ENCODE data around the gene SLC7A14. TPM values are rescaled to one million over a fixed set of nuclear protein-coding genes. Genes with fewer than 3 reads are reported as not detected.

Gene SLC7A14
- total and polyA plus RNA-seq, 2 of the 13 experiments (the other 11 are each of a cell fraction or from before 2014, with no cell fraction given): not detected

GRCh38 chr3:170523248-170523647 lies 62.6 kb downstream of the SLC7A14 start (continued):
- TF ChIP-seq ZBTB37 (CRISPR knock-in tag; IDR thresholded peaks at IDR 0.05) (no peak), NONO (IDR thresholded peaks at IDR 0.05) (no peak), NONO (CRISPR knock-in tag; conservative IDR thresholded peaks at IDR 0.05) (no peak), RXRB (CRISPR knock-in tag; IDR thresholded peaks at IDR 0.05; ENCODE audit: borderline replicate concordance) (no peak), ZFP36 (IDR thresholded peaks at IDR 0.05; ENCODE audit: borderline replicate concordance, low read depth, low read length, partially characterized antibody) (no peak)
- TF ChIP-seq, protein P1, sequence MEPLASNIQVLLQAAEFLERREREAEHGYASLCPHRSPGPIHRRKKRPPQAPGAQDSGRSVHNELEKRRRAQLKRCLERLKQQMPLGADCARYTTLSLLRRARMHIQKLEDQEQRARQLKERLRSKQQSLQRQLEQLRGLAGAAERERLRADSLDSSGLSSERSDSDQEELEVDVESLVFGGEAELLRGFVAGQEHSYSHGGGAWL (CRISPR knock-in tag; IDR thresholded peaks at IDR 0.05): no peak
- TF ChIP-seq, protein P2, sequence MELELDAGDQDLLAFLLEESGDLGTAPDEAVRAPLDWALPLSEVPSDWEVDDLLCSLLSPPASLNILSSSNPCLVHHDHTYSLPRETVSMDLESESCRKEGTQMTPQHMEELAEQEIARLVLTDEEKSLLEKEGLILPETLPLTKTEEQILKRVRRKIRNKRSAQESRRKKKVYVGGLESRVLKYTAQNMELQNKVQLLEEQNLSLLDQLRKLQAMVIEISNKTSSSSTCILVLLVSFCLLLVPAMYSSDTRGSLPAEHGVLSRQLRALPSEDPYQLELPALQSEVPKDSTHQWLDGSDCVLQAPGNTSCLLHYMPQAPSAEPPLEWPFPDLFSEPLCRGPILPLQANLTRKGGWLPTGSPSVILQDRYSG (CRISPR knock-in tag; IDR thresholded peaks at IDR 0.05): no peak

GRCh38 chr3:170522201-170522600 lies 63.7 kb downstream of the SLC7A14 start:
- in situ Hi-C loops (cut with HindIII; ENCODE audit: extremely low pct_ligation_motif_present, low pct_unique_long_range_greater_than_20kb) (no loop called here), intact Hi-C loops (cut with micrococcal nuclease; ENCODE audit: unreplicated experiment) (no loop called here)
- Histone ChIP-seq H3K9ac (ENCODE audit: insufficient read depth, low read depth, low read length) (no peak overlapping the region), H3K27ac (ENCODE audit: extremely low read length, insufficient read depth, low read length) (no peak overlapping the region), H4K20me1 (ENCODE audit: insufficient read depth, low read length) (no peaks in the 10 kb centered on the region), H3K4me1 (ENCODE audit: insufficient read depth, low read length) (no peaks in the 10 kb centered on the region), H3K27me3 (ENCODE audit: control insufficient read depth in 1 of 2, insufficient read depth in 2 of 2, low read length in 2 of 2) (peaks cover 1 to 5% of the 10 kb centered on the region in 2 experiments; a peak in 2 of 5 replicates), H3K4me3 (replicated peaks in 1 of 3; ENCODE audit: insufficient read depth in 1 of 3, low read depth in 2 of 3, low read length in 3 of 3) (no peak overlapping the region), H3K79me2 (ENCODE audit: insufficient read depth, low read length) (no peaks in the 10 kb centered on the region), H3K4me2 (ENCODE audit: low read depth, low read length) (no peak overlapping the region), H3K36me3 (replicated peaks in 1 of 2; ENCODE audit: control insufficient read depth in 1 of 2, insufficient read depth in 2 of 2, low read length in 2 of 2) (no peaks in the 10 kb centered on the region), H3K9me3 (ENCODE audit: low read length) (no peaks in the 10 kb centered on the region), H2AFZ (ENCODE audit: low read length) (no peak overlapping the region)
- no peak for DNase-seq (ENCODE audit: low spot score)
- WGBS (ENCODE audit: low lambda C conversion rate): 11% methylated on average over 2 of the region's 2 CpGs
- ChIA-PET POLR2A (no interaction called here), CTCF (ENCODE audit: low intra/inter-chr PET ratio, low total read pairs) (no interaction called here)
- no peak for FAIRE-seq
- BruUV-seq (replicated peaks): no TSS peak
- ATAC-seq: no peak
- TF ChIP-seq MATR3 (CRISPR knock-in tag; IDR thresholded peaks at IDR 0.05) (no peak), ZBTB42 (CRISPR knock-in tag; IDR thresholded peaks at IDR 0.05) (no peak), ZSCAN31 (CRISPR knock-in tag; IDR thresholded peaks at IDR 0.05; ENCODE audit: low read depth) (no peak), IKZF1 (IDR thresholded peaks at IDR 0.05) (no peak), JUND (CRISPR knock-in tag; IDR thresholded peaks at IDR 0.05) (no peak), ZNF274 (CRISPR knock-in tag; IDR thresholded peaks at IDR 0.05) (no peak), TFDP2 (CRISPR knock-in tag; IDR thresholded peaks at IDR 0.05) (no peak), ADNP (CRISPR knock-in tag; IDR thresholded peaks at IDR 0.05) (no peak), ATF7 (IDR thresholded peaks at IDR 0.05) (no peak), ATF7 (CRISPR knock-in tag; IDR thresholded peaks at IDR 0.05) (no peak), RBM22 (optimal IDR thresholded peaks at IDR 0.05; ENCODE audit: low read length) (no peak)
- TF ChIP-seq, protein P3, sequence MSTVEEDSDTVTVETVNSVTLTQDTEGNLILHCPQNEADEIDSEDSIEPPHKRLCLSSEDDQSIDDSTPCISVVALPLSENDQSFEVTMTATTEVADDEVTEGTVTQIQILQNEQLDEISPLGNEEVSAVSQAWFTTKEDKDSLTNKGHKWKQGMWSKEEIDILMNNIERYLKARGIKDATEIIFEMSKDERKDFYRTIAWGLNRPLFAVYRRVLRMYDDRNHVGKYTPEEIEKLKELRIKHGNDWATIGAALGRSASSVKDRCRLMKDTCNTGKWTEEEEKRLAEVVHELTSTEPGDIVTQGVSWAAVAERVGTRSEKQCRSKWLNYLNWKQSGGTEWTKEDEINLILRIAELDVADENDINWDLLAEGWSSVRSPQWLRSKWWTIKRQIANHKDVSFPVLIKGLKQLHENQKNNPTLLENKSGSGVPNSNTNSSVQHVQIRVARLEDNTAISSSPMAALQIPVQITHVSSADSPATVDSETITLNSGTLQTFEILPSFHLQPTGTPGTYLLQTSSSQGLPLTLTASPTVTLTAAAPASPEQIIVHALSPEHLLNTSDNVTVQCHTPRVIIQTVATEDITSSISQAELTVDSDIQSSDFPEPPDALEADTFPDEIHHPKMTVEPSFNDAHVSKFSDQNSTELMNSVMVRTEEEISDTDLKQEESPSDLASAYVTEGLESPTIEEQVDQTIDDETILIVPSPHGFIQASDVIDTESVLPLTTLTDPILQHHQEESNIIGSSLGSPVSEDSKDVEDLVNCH (CRISPR knock-in tag; IDR thresholded peaks at IDR 0.05): no peak
